ENCODE results near the gene OGFOD3.

OGFOD3 gene

DNA sequence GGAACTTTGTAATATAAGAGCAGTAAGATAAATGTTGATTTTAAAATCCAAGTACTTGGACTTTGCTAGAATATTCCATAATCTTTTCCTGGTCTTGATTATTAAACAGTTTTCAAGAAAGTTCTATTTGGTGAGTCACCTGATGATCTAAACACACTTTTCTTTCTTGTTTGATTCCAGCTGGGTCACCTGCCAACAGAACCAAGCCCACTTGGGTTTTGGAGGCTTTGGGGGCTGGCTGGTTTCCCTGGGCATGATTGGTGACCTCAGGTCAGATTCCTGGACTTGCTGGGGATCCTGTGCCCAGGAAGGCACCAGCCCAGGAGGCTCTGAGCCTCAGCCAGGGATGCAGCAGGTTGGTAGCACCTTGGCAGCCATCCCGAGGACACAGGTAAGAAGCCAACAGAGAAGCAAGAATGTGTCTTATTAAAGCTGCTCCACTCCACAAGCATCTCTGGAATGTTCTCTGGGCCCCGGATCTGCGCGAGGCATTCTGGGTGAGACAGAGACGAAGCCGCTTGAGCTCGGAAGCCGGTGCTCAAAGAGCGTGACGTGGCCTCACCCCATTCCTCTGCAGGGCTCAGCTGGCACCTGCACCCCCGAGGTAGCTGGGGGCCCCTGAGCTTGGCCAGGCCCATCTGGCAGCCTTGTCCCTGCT, 62.5 kb downstream of the OGFOD3 start:
- in situ Hi-C loops (cut with MboI; ENCODE audit: low pct_unique_long_range_greater_than_20kb, low sequenced_read_pairs, unreplicated experiment): loop anchor here (10.0 kb wide), 1 partner anchor 199 kb away; no protein-coding TSS in a partner anchor

GRCh38 chr17:82354804-82355308, 63.5 kb downstream of the OGFOD3 start:
- DNase-seq (ENCODE audit: low spot score): no peak
- TF ChIP-seq CTCF (IDR thresholded peaks at IDR 0.05; ENCODE audit: extremely low read depth, insufficient read depth, missing control alignments): no peak
- in situ Hi-C loops (cut with MboI; ENCODE audit: low pct_unique_long_range_greater_than_20kb, low sequenced_read_pairs, unreplicated experiment): loop anchor here (10.0 kb wide), 1 partner anchor 200 kb away; no protein-coding TSS in a partner anchor

More for the DNA sequence above, 62.5 kb downstream of the OGFOD3 start:
- no peak for DNase-seq (ENCODE audit: low spot score)
- TF ChIP-seq CTCF (IDR thresholded peaks at IDR 0.05; ENCODE audit: extremely low read depth, insufficient read depth, missing control alignments): no peak

- no peak for DNase-seq (ENCODE audit: low spot score)
- in situ Hi-C loops (cut with MboI; ENCODE audit: low pct_unique_long_range_greater_than_20kb, low sequenced_read_pairs, unreplicated experiment): loop anchor here (10.0 kb wide), 1 partner anchor 201 kb away; no protein-coding TSS in a partner anchor
- TF ChIP-seq CTCF (IDR thresholded peaks at IDR 0.05; ENCODE audit: extremely low read depth, insufficient read depth, missing control alignments): no peak
Observed at GRCh38 chr17:82353484-82353883, 64.9 kb downstream of the OGFOD3 start.

DNA sequence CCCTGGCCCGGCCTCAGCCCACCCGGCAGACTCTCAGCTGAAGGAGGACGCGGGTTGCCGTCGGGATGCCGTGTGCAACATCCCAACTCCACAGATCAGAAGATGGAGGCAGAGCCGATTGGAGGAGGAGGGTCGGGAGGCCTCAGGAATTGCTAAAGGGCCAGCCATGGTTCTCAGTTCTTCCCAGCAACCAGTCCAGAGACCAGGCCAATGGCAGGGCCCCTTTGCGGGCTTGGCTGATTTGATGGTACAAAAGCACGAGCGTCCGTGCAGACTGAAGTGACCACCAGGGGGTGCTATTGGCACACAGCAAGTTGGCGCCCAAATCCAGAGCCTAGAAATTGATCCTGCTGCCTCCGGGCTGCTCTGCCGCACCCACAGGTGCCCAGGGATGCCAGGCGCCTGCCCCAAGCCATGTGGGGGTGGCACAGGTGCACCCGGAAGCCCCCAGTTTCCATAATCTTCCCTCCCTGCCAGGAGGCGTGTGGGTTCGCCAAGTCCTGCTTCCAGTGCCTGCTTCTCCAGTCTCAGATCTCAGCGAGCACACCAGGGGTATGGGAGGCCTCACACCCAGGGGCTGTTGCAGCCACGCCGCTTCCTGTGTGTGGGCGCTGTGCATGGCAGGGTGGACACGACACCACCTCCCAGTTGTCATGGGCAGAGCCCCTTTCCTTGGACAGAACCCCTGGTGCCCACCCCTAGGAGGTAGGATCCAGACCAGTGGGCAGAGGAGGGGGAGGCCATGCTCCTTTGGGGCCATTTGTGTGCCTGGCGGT, 66.5 kb downstream of the OGFOD3 start:
- peak; percentile 93 for TF ChIP-seq CTCF (IDR thresholded peaks at IDR 0.05; ENCODE audit: extremely low read depth, insufficient read depth, missing control alignments)
- in situ Hi-C loops (cut with MboI; ENCODE audit: low pct_unique_long_range_greater_than_20kb, low sequenced_read_pairs, unreplicated experiment): loop anchor here (10.0 kb wide), 1 partner anchor 203 kb away; no protein-coding TSS in a partner anchor
- peak; percentile 91 for DNase-seq (ENCODE audit: low spot score)

DNA sequence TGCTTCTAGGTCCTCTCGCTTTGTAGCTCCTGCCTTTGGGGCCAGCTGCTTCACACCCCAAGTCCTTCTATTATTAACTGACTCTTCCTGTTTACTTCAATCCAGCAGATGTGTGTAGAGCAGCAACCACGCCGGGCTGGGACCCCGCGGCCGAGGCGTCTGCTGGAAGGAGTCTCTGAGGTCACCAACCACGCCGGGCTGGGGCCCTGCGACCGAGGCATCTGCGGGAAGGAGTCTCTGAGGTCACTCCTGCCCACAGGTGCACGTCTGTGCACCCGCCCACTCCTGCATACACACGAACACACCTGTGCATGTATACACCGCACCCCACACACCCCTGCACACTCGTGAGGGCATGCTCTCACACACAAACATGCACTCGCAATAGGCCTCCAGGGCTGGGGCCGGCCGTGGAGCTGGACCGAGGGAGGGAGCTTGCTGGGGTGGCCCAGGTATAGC, 67.1 kb downstream of the OGFOD3 start:
- in situ Hi-C loops (cut with MboI; ENCODE audit: low pct_unique_long_range_greater_than_20kb, low sequenced_read_pairs, unreplicated experiment): loop anchor here (10.0 kb wide), 1 partner anchor 204 kb away; no protein-coding TSS in a partner anchor
- DNase-seq (ENCODE audit: low spot score): no peak
- no peak for TF ChIP-seq CTCF (IDR thresholded peaks at IDR 0.05; ENCODE audit: extremely low read depth, insufficient read depth, missing control alignments)

GRCh38 chr17:82350182-82351030, 68.0 kb downstream of the OGFOD3 start:
- in situ Hi-C loops (cut with MboI; ENCODE audit: low pct_unique_long_range_greater_than_20kb, low sequenced_read_pairs, unreplicated experiment): loop anchor here (10.0 kb wide), 1 partner anchor 204 kb away; no protein-coding TSS in a partner anchor
- DNase-seq (ENCODE audit: low spot score): peak; percentile 55
- TF ChIP-seq CTCF (IDR thresholded peaks at IDR 0.05; ENCODE audit: extremely low read depth, insufficient read depth, missing control alignments): peak; percentile 42
